Measurements from ENCODE around the gene HEXIM2.

DNA sequence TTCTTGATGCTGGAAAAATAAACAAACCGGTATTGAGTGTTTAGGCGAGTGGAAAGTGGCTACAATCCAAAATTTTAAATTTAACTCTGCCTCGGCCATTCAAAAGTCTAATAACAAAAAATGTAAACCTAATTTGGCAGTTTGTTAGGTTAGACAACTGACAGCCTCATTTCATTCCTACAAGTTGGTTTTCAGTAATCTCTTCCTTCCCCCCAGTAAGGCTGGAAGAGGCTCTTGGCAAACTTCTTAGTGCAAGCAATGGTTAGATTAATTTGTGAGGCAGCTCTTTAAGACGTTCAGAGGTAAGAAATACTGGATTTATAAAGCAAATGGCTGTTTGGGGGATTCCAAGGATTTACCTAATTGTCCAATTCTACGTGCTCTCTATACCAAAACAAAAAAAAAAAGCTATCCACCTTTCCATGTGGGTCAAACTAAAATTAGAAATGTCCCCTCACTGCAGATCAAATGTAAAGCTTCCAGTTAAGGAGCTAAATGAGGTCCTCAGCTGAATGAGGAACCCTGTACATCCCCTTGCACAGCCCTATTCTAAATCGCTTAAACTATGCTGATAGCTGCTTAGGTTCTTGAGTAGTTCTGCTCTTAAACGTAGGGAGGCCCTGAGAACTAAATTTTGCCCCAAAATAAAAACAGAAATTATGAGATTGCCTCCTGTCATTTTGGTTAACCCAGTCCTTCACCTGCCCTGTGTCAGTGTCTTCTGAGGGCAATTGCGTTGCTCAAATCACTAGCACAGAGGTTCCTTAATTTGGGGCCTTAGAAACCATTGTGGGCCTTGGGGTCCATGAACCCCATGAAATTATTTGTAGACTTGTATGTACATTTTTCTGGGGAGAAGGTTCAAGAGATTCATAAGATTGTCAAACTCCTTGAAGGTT lies 10.5 kb upstream of the HEXIM2 start:
- no peak for TF ChIP-seq CTCF (IDR thresholded peaks at IDR 0.05)
- TF ChIP-seq POLR2AphosphoS5 (IDR thresholded peaks at IDR 0.05) = no peak
- TF ChIP-seq POLR2A (IDR thresholded peaks at IDR 0.05) = no peak
- TF ChIP-seq EP300 (IDR thresholded peaks at IDR 0.05) = no peak

Measured in stomach (tissue), 4 donors.